Transverse colon (tissue), 4 donors: Measurements from ENCODE around the gene ACHE. TPM values are rescaled to one million over a fixed set of nuclear protein-coding genes. Genes with fewer than 3 reads are reported as not detected.
A peak's percentile ranks its signal among the peaks of the same experiment; 100 is the strongest.

Source experiments
- DNase-seq: peaks from one replicate; pipeline ENCODE4 v3.0.0-alpha.2; 2019
- H3K27ac ChIP-seq, 4 donors: fragments of 200-600 bp; sonication (generic); 2 replicates each; pipeline ENCODE4 v1.5.1; 2016 to 2018; ENCODE audit warnings: inconsistent platforms in 4 of 4
- H3K27me3 ChIP-seq: fragments of 200-600 bp; sonication (generic); 2 replicates; pipeline ENCODE4 v1.5.1; 2017; ENCODE audit warnings: inconsistent platforms
- H3K36me3 ChIP-seq, 4 donors: fragments of 200-600 bp; sonication (generic); 2 replicates each; pipeline ENCODE4 v1.5.1; 2017 to 2019; ENCODE audit warnings: inconsistent platforms in 4 of 4
- H3K4me1 ChIP-seq, 4 donors: fragments of 200-600 bp; sonication (generic); 2 replicates each; pipeline ENCODE4 v1.5.1; 2017 to 2020; ENCODE audit warnings: inconsistent platforms in 4 of 4
- H3K4me3 ChIP-seq, 4 donors: fragments of 200-600 bp; sonication (generic); 1 replicate in 1 of 4; 2 replicates in 3 of 4; pipeline versions ENCODE4 v1.5.1 to v1.6.1; 2017 to 2019; ENCODE audit warnings: inconsistent platforms in 4 of 4
- H3K9me3 ChIP-seq, 2 donors: fragments of 200-600 bp; sonication (generic); 2 replicates each; pipeline ENCODE4 v1.5.1; 2017 to 2019; ENCODE audit warnings: inconsistent platforms in 2 of 2
- EP300 ChIP-seq: sonication (generic); formaldehyde crosslinking; IDR thresholded peaks from one replicate; pipeline ENCODE4 v1.6.1; 2017; ENCODE audit warnings: antibody characterized with exemption, low read depth
- POLR2A ChIP-seq: fragments of 450-650 bp; IDR thresholded peaks from one replicate; pipeline ENCODE4 v1.6.1; 2016; ENCODE audit warnings: antibody characterized with exemption, mild to moderate bottlenecking, moderate library complexity
- POLR2AphosphoS5 ChIP-seq, 3 donors: sonication (generic); formaldehyde crosslinking; IDR thresholded peaks; one replicate each; pipeline ENCODE4 v1.6.1; 2016; ENCODE audit warnings: antibody characterized with exemption in 3 of 3
- whole genome bisulfite sequencing, 2 donors: methylation state at CpG; one replicate each; pipeline ENCODE4 v1.1.5; 2018; ENCODE audit warnings: low coverage in 1 of 2; 5-methylcytosine and 5-hydroxymethylcytosine counted together
- in situ Hi-C, 4 donors: fragments of 200-750 bp; cut with MboI; loops; one replicate each; pipeline versions ENCODE4 v1.15.0 to v1.15.1; 2017; ENCODE audit warnings: low sequenced_read_pairs in 3 of 4, low pct_ligation_motif_present in 1 of 4, low pct_unique_long_range_greater_than_20kb in 1 of 4
- intact Hi-C: fragments of 100-400 bp; cut with DNase I; formaldehyde crosslinking; loops from one replicate; pipeline ENCODE4 v1.15.1; 2023; ENCODE audit warnings: low total_unique reads
- small RNA-seq, 4 donors: library from RNA; depleted of rRNA; stranded (forward); fragments of <200 nt; gene quantifications; one replicate each; pipeline ENCODE3, GENCODE V24; 2016
- total RNA-seq, 4 donors: library from RNA; depleted of rRNA; stranded (reverse); fragments of >200 nt; gene quantifications; one replicate each; pipeline ENCODE4 v1.1.0, GENCODE V29; 2016
- TF ChIP-seq, protein P1 (sequence below), 5 experiments: fragments of 200-600 bp in 3 of 5; fragments of 450-650 bp in 2 of 5; sonication (generic) in 3 of 5; IDR thresholded peaks; 1 replicate in 2 of 5; 2 replicates in 3 of 5; pipeline ENCODE4 v1.5.1; 2016 to 2017; ENCODE audit warnings: antibody characterized with exemption in 5 of 5, inconsistent platforms in 3 of 5, mild to moderate bottlenecking in 2 of 5, moderate library complexity in 1 of 5

The ACHE gene
- total RNA-seq, 4 donors from 2014 or later = 3.8 to 29.9 (median 14.3) TPM

DNA sequence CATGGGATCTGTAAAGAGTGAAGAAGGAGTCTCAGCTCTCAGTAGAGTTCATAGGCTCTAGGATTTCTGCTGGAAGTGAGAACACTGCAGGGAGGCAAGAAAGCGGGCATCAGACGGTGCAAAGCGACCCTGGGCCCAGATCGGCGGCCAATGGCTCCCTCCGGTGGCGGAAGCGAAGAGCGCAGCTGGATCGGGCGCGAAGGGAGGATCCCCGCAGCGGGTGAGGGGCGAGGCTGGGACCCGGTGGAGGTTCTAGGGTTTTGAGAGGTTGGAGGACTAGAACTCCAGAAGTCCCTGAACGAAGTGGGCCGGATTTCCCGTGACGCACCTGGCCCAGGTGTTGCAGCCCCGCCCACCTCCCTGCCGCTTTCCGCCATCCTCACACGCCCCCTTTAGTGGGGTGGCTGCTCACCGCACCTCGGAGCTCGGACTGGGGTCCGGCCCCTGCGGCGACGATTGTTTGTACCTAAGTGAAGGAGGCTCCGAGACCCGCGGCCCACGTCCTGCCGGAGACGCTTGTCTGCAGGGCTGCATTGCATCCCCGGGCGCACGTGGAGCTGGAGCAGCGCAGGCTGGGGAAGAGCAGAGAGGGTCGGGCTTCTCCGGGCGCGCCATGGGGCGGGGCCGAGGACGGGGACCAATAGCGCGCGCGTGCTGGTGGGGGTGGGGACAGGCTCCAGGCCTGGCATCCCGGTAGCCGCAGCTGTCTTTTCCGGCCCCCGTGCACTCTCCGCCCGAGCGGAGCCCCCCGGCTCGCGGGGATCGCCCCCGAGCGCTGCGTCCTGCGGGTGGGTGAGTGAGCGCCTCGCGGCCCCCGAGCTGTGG lies 43.4 kb downstream of the ACHE start, which contains the start of gene SLC12A9:
TSS of gene SLC12A9 (plus strand) at position 666 of the 825 bp plus-strand sequence. CDS start 1,485 bp downstream, outside the sequence.
- Histone ChIP-seq H3K36me3 (no peaks in the 10 kb centered on the region), H3K27ac (peak within 1 kb of the TSS; percentile 76 to 85 (median 80)), H3K27me3 (no peaks in the 10 kb centered on the region), H3K4me1 (peaks cover 0 to 20% (median 14%) of the 10 kb centered on the region in 4 donors), H3K4me3 (peak within 1 kb of the TSS; percentile 49 to 83 (median 68)), H3K9me3 (no peaks in the 10 kb centered on the region)
- intact Hi-C loops = loop anchor here (2.0 to 10.0 kb wide), 2 partner anchors 53 to 147 kb away; partner anchors contain the start of gene POP7
- in situ Hi-C loops = loop anchor here in 3 of 4 donors (5.0 to 25.0 kb wide), 3 partner anchors 50 to 140 kb away; partner anchors contain the start of genes EPO (in 1 of the 3) and POP7 (in 1 of the 3)
- WGBS, 2 donors = 0% methylated on average over 69 of the region's 71 CpGs; no CpG with 5 or more reads in 1 of the 2 donors
- TF ChIP-seq POLR2A (peak; percentile 53), POLR2AphosphoS5 (IDR thresholded peaks at IDR 0.05) (peak; percentile 14 to 41 (median 40)), EP300 (no peak)
- TF ChIP-seq, protein P1, sequence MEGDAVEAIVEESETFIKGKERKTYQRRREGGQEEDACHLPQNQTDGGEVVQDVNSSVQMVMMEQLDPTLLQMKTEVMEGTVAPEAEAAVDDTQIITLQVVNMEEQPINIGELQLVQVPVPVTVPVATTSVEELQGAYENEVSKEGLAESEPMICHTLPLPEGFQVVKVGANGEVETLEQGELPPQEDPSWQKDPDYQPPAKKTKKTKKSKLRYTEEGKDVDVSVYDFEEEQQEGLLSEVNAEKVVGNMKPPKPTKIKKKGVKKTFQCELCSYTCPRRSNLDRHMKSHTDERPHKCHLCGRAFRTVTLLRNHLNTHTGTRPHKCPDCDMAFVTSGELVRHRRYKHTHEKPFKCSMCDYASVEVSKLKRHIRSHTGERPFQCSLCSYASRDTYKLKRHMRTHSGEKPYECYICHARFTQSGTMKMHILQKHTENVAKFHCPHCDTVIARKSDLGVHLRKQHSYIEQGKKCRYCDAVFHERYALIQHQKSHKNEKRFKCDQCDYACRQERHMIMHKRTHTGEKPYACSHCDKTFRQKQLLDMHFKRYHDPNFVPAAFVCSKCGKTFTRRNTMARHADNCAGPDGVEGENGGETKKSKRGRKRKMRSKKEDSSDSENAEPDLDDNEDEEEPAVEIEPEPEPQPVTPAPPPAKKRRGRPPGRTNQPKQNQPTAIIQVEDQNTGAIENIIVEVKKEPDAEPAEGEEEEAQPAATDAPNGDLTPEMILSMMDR (IDR thresholded peaks at IDR 0.05) = peak; percentile 93 to 96 (median 94)
- peak; percentile 93 for DNase-seq

DNA sequence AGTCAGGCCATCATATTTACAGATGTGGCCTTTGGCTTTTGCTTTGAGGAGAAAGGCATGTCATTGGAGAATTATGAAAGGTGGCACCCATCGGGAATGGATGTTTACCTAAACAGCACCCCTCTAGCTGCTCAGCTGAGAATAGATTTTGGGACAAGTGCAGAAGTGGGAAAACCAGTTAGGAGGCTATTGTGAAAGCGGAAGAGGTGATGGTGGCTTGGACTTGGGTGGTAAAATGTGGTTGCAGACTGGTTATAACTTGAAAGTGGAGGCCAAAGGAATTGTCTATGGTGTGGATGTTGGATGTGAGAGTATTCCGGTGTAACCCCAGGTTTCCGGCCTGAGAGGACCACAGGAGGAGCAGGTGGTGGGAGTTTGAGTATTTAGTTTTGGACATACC lies 48.3 kb downstream of the ACHE start:
- in situ Hi-C loops (no loop called here), intact Hi-C loops (no loop called here)
- TF ChIP-seq EP300 = no peak
- TF ChIP-seq, protein P1 (IDR thresholded peaks at IDR 0.05) = no peak
- no peak for TF ChIP-seq POLR2AphosphoS5 (IDR thresholded peaks at IDR 0.05)
- no peak for TF ChIP-seq POLR2A
- peaks cover 0 to 10% (median 8%) of the 10 kb centered on the region in 4 donors for H3K4me1 ChIP-seq
- no peaks in the 10 kb centered on the region for H3K27me3 ChIP-seq
- H3K27ac ChIP-seq = no peak overlapping the region
- H3K4me3 ChIP-seq = no peak overlapping the region
- no peaks in the 10 kb centered on the region for H3K9me3 ChIP-seq
- no peak for DNase-seq
- WGBS, 2 donors = 90 to 95% methylated on average over 2 to 4 of the region's 4 CpGs
- H3K36me3 ChIP-seq = no peaks in the 10 kb centered on the region

DNA sequence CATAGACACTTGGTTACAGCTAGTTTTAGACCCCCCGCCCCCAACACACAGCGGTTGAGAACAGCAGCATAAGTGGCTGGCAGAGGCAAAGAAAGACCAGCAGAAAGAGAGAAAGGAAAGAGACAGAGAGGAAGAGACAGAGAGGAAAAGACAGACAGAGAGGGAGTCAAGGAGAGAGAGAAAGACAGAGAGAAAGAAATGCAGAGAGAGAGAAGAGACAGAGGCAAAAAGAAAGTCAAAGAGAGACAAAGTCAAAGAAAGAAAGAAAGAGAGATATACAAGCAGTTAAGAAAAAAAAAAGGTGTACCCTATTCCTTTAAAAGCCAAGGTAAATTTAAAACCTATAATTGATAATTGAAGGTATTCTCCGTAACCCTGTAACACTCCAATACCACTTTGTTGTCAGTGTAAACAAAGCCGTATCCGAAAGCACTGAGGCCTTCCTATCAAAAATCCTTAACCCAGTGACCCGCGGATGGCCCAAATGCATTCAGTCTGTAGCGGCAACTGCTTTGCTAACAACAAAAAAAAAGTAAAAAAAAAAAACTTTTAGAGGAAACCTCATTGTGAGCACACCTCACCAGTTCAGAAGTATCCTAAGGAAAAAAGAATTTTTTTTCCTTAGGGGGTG lies 55.1 kb downstream of the ACHE start:
- no peak for DNase-seq
- Histone ChIP-seq H3K4me3 (no peak overlapping the region), H3K36me3 (no peaks in the 10 kb centered on the region), H3K27me3 (no peaks in the 10 kb centered on the region), H3K9me3 (no peaks in the 10 kb centered on the region), H3K4me1 (peaks cover 6 to 20% (median 14%) of the 10 kb centered on the region in 4 donors), H3K27ac (no peak overlapping the region)
- TF ChIP-seq, protein P1 (IDR thresholded peaks at IDR 0.05) = no peak
- TF ChIP-seq POLR2A = no peak
- no peak for TF ChIP-seq POLR2AphosphoS5 (IDR thresholded peaks at IDR 0.05)
- no peak for TF ChIP-seq EP300
- intact Hi-C loops = no loop called here
- in situ Hi-C loops = no loop called here
- 69 to 73% methylated on average over 4 to 8 of the region's 8 CpGs for WGBS, 2 donors

Small RNAs within 50 kb of the gene (small RNA-seq; reads per million reads assigned to genes)
- gene RN7SL549P (0 reads per million in 4 donors), gene RPS29P15 (0 reads per million in 4 donors)

Other genes with a start within 250 kb of the ACHE start
- not detected for gene ACTL6B, start 239.4 kb downstream of the ACHE start, total RNA-seq
- 100 to 1,000 TPM; 192 to 301 (median 246) TPM for gene GNB2, start 222.1 kb downstream of the ACHE start, total RNA-seq
- 100 to 1,000 TPM in 1 of 4 donors, 10 to 100 TPM in 3; 25.4 to 104 (median 51.8) TPM for gene GIGYF1, start 201.6 kb downstream of the ACHE start, total RNA-seq
- gene POP7, start 189.8 kb downstream of the ACHE start, total RNA-seq = 10 to 100 TPM; 10.7 to 58.7 (median 34.1) TPM
- gene EPO, start 175.4 kb downstream of the ACHE start, total RNA-seq = not detected
- gene ZAN, start 162.3 kb downstream of the ACHE start, total RNA-seq = not detected
- gene EPHB4, start 68.4 kb downstream of the ACHE start, total RNA-seq = 10 to 100 TPM; 23.2 to 95.5 (median 43.5) TPM
- gene SLC12A9, start 43.2 kb downstream of the ACHE start, total RNA-seq = 10 to 100 TPM; 21.0 to 46.2 (median 23.1) TPM
- gene TRIP6, start 28.5 kb downstream of the ACHE start, total RNA-seq = 10 to 100 TPM; 10.9 to 24.3 (median 21.2) TPM
- gene SRRT, start 20.8 kb downstream of the ACHE start, total RNA-seq = 100 to 1,000 TPM in 2 of 4 donors, 10 to 100 TPM in 2; 64.6 to 217 (median 103) TPM
- 10 to 100 TPM in 1 of 4 donors, 1 to 10 TPM in 2, not detected in 1; 1.3 to 19.1 (median 3.7) TPM for gene UFSP1, start 6.2 kb downstream of the ACHE start, total RNA-seq
- 100 to 1,000 TPM in 1 of 4 donors, 10 to 100 TPM in 3; 11.7 to 233 (median 64.7) TPM for gene MUC3A, start 53.6 kb upstream of the ACHE start, total RNA-seq
- 1,000 to 10,000 TPM in 1 of 4 donors, 100 to 1,000 TPM in 2, 10 to 100 TPM in 1; 90.2 to 2,095 (median 445) TPM for gene MUC12, start 73.7 kb upstream of the ACHE start, total RNA-seq
- 100 to 1,000 TPM in 1 of 4 donors, 10 to 100 TPM in 2, under 1 TPM in 1; 0.80 to 102 (median 20.0) TPM for gene MUC17, start 124.2 kb upstream of the ACHE start, total RNA-seq
- 10 to 100 TPM; 23.8 to 50.0 (median 35.1) TPM for gene TRIM56, start 189.6 kb upstream of the ACHE start, total RNA-seq
- 10 to 100 TPM in 1 of 4 donors, 1 to 10 TPM in 3; 1.3 to 26.2 (median 5.5) TPM for gene SERPINE1, start 231.2 kb upstream of the ACHE start, total RNA-seq